HG02571 (cell line): ENCODE data around the gene KRT35.

Experiments
- ATAC-seq: cut with Tn5 transposase; IDR thresholded peaks from one replicate; pipeline ENCODE4 v1.9.1; 2021; ENCODE audit warnings: mild to moderate bottlenecking, moderate library complexity; ENCODE audit not compliant: unreplicated experiment

KRT35 gene

GRCh38 chr17:41512546-41513167 lies 31.7 kb upstream of the KRT35 start:
- ATAC-seq: no peak

GRCh38 chr17:41511716-41512115 lies 30.8 kb upstream of the KRT35 start:
- no peak for ATAC-seq

- no peak for ATAC-seq
Observed at GRCh38 chr17:41511116-41511515, 30.2 kb upstream of the KRT35 start.

DNA sequence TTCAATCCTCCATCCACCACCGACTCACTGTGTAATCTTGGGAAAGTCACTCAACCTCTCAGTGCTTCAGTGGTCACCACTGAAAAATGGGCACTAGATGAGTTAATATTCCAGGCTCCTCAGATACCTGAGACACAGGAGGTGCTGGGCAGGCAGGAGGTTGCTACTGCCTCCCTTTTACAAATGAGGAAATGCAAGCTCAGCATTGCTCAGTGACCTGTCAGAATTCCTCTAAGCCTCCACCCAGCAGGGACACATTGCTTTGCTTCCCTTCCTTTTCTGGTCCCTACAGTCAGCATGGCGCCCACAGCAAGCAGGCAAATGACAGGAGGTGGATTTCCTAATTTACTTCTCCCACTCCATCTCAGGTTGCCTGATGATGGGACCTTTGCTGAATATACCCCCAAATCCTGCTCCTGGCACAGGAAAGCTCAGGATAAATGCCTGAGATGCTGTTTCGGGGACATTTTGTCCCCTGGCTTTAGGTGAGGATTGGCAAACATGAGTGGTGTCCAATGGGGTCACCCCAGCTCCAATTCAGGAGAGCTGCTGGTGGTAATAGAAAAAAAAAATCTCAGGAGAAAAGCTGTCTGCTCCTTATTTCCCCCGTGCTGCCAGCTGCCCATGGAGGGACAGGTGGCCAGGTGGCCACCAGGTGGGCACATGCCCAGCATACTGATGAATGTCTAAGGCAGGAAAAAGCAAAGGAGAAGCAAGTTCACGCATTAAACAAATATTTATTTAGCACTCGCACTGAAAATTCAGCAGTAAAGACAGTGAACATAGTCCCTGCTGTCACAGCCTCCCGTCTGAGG lies 29.5 kb upstream of the KRT35 start:
- no peak for ATAC-seq

GRCh38 chr17:41507315-41507880 lies 26.4 kb upstream of the KRT35 start:
- no peak for ATAC-seq

DNA sequence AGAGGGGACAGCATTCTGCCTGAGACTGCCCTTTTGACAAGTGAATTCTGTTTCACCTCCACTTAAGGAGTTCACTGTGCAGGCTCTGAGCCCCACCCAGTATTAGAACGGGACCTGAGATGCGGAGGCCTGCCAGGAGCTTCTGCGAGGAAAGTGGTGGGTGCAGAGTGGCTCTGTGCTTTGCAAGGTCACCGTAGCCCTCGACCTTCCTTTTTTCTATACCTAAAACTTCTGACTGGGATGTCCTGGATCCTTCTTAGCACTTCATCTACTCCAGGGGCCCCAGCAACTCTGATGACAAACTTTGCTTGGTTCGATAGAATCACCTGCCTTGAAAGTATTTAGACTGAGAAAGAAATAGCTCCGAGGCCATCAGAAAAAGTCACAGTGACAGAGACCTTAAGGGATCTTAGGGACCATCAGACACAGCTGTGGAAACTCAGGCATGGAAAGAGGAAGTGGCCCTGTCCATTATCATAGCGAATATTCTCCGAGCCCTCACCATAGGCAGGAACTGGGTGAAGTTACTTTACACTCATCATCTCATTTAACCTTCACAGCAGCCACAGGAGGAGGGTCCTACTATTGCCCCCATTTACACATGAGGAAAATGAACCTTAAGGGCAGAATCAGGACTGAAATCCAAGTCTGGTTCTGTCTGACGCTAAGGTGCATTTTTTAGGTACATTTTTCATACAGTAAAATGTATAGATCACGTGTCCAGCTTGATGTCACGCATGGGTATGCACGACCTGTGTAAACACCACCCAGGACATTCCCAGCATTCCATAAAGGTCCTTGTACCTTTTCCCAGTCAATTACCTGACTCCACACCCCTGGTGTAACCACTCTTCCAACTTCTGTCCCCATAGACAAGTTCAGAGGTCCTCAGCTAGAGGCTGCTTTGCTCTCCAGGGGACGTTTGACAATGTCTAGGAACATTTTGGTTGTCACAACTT lies 25.1 kb upstream of the KRT35 start:
- ATAC-seq: no peak

DNA sequence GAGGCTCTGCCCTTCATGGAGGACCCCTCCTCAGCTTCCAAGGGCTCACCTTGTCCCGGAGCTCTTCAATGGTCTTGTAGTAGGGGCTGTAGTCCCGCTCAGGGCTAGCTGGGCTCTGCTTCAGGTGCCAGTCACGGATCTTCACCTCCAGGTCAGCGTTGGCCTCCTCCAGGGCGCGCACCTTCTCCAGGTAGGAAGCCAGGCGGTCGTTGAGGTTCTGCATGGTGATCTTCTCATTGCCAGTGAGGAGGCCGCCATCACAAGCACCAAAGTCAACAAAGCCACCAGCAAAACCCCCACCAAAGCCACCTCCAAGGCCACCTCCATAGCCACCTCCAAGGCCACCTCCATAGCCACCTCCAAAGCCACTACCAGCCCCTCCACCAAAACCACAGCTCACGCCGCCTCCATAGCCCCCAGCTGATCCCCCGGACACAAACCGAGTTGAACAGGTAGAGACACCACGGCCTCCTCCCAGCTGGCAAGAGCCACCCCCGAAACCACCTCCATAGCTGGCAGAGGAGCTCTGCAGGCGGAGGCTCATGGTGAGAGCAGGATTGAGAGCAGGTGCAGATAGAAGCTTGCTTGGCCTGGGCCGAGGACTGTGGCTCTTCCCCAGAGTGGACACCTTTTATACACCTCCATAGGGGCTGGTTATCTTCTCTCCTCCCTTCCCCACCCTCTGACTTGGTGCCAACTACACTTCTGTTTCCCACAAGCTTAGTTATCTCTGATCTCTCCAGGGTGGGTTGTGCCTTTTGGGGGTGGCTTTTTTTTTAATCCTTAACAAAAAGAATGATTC lies 24.3 kb upstream of the KRT35 start, which contains the start of gene KRT13:
TSS of gene KRT13 (minus strand) at position 606 of the 802 bp plus-strand sequence. CDS start at position 544, 62 bp downstream.
- no peak for ATAC-seq

DNA sequence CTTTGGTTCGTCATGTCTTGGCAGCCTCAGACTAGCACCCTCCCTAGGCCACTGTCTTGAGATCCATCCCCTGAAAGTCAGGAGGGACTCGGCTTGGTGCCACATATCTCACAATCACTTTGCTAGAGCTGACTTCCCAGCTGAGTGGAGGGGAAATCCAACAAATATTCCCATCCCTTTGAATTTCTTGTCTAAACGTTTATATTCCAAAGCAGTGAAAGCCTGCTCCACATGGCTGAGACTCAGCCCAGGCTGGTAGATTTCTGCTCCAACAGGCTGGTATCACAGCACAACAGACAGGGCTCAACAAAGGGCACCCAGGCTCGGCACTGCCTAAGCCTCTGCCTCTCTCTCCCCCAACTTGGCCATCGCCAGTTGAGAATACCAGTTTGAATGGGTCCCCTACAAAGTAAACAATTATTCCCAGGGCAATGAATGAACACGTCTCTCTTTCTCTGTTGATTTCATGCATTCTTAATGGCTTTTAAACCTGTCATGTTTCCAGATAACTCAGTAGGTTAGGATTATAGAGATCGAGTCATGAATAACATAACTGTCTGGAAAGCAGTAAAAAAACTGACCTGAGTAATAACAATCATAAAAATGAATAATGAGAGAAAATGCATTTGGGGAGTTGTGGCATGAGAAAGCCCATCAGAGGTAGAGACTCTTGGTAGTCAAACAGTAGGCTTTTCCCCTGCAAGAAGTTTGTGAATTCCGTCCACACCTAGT lies 23.5 kb upstream of the KRT35 start:
- ATAC-seq: no peak

- ATAC-seq: no peak
Observed at GRCh38 chr17:41503202-41503601, 22.3 kb upstream of the KRT35 start.

DNA sequence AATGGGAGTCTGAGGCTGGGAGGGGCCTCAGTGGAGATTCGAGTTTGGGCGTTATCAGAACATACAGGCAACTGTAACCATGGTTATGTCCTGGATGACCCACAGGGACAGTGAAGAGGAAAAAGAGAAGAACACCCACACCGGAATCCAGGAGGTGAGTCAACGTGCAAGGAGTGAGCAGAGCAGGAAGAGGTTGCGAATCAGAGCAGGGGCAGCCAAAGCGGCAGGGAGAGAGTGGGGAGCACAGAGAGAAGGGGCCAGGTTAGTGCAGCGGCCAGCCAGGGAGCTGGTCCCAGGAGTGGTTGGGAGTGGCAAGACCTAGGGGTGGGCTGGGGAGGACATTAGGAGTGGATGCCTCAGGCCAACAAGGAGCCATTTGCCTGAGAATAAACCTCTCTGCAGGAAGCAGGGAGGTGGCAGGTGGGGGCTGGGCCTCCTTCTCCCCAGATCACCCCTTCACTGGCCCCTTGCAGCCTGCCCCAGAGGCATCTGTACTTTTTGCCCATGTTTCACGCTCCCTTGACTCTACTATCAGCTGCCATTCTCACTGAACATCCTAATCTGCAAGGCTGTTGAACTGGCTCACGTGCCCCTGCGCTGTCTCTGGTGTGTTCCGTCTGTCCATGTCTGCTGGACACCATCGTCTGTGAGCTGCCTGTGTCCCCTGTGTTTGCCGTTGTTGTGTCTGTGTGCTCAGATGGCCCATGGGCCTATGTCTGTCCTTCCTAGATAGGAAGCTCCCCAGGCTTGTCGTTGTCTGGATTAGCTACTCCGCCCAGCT lies 19.4 kb upstream of the KRT35 start:
- ATAC-seq: no peak

DNA sequence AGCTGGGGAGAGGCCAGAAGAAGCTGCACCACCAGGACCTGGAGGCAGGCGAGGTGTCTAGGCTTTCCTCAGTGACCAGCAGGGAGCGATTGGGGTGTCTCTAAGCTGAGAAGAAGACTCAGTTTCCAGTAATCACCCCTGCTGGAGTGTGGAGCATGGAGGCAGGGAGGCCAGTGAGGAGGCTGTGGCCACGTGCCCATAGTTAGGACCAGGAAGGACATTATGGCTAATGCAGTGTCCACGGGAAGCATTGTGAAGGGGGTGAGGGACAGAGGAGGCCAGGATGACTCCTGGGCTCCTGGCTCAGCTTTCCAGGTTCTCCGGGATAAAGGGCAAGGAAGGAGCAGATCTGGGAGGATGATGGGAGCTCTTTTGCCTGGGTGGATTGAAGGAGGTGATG lies 18.8 kb upstream of the KRT35 start:
- no peak for ATAC-seq

DNA sequence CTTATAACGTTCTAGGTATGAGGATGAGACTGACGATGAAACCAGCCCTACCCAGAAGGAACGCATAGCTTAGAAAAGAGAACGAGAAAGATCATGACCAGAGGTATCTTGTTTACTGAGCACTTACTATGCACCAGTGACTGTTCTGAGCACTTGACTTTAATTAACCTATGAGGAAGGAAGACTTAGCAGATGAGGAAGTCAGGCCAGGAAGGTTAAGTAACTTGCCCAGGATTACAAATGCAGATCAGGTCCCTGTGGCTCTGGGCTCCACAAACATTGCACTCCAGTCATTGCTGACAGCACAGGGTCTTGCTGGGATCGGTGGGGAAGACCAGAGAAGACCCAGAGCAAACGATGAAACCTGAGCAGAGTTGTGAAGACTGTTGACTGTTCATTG lies 17.3 kb upstream of the KRT35 start:
- no peak for ATAC-seq

DNA sequence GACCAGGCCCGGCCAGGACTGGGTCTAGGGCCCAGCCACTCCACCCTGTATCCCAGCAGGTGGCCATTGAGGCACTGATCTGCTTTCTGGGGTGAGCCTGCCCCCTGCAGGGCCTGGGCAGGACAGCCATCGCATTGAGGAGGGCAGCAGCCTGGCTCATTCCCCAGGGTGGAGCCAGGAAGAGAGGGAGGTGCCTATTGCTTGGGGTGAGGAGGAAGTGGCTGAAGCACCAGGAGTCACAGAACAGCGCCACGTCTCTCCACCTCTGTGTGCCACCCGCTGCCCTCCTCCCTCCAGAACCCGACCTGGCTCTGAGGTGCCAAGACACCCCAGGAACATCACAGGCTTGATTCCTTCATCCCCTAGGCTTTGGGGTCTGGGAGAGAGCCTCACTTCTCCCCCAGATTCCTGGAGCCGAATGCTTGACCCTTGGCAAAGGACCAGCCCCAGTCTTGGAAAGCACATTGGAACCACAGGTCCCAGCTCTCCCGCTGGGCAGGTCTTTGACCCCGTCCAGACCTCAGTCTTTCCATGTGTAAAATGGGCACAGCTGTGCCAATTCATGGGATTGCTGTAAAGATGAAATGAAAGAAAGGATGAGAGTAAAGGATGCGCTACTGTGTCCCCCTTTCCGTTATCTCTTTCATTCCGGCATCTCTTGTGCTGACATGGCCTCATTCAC lies 16.0 kb upstream of the KRT35 start:
- ATAC-seq: no peak

DNA sequence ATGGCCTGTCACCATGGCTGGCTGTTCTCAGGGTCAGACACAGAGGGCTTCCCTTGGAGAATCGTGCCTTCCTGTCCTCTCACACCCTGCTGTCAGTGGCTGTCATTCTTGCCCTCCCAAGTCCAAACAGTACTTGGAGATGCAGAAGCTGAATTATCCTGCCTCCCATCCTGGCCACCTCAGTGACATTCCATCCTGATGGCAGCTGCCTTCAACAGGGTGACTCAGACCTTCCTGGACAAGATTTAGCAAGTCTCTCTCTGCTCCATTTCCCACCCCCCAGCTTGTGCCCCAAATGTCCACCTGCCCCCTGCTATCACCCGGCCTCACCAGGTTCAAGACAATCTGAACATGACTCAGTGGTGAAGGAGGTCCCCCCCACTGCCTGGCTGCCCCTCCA lies 13.6 kb upstream of the KRT35 start:
- no peak for ATAC-seq

- ATAC-seq: no peak
Observed at GRCh38 chr17:41492771-41493170, 11.8 kb upstream of the KRT35 start.

GRCh38 chr17:41492351-41492750 lies 11.4 kb upstream of the KRT35 start:
- ATAC-seq: no peak

GRCh38 chr17:41491476-41491875 lies 10.5 kb upstream of the KRT35 start:
- ATAC-seq: no peak
